GOT3 (cell line): ENCODE data around the gene RELT.

Experiments
- DNase-seq: peaks from one replicate; lab custom pipeline; 2025; ENCODE audit warnings: mixed read lengths; lab: John Stamatoyannopoulos, UW

RELT gene

GRCh38 chr11:73376160-73376802 is at the start of gene RELT:
TSS of gene RELT (plus strand) at chr11:73376399. CDS start at chr11:73389137, 12,738 bp downstream.
- peak; percentile 94 for DNase-seq

GRCh38 chr11:73326929-73327811 is 49.0 kb upstream of the RELT start:
- DNase-seq = no peak

GRCh38 chr11:73327812-73328364 is 48.3 kb upstream of the RELT start:
- DNase-seq = no peak

GRCh38 chr11:73330569-73331093 is 45.6 kb upstream of the RELT start:
- DNase-seq = no peak

- no peak for DNase-seq
These were observed 44.9 kb upstream of the RELT start for GRCh38 chr11:73331138-73331916.

- DNase-seq = no peak
These were observed 43.0 kb upstream of the RELT start for GRCh38 chr11:73333173-73333572.

- DNase-seq = no peak
These were observed 42.4 kb upstream of the RELT start for GRCh38 chr11:73333640-73334383.

GRCh38 chr11:73334384-73335203 is 41.6 kb upstream of the RELT start:
- DNase-seq = no peak

GRCh38 chr11:73335204-73335923 is 40.8 kb upstream of the RELT start:
- peak; percentile 62 for DNase-seq

- no peak for DNase-seq
These were observed 38.4 kb upstream of the RELT start for GRCh38 chr11:73337846-73338245.

GRCh38 chr11:73338279-73338678 is 37.9 kb upstream of the RELT start:
- no peak for DNase-seq

GRCh38 chr11:73340164-73340563 is 36.0 kb upstream of the RELT start:
- no peak for DNase-seq

- DNase-seq = no peak
These were observed 33.6 kb upstream of the RELT start for GRCh38 chr11:73342633-73343032.

GRCh38 chr11:73343076-73343873 is 32.9 kb upstream of the RELT start:
- DNase-seq = no peak

GRCh38 chr11:73344191-73344607 is 32.0 kb upstream of the RELT start:
- DNase-seq = no peak

- no peak for DNase-seq
These were observed 30.6 kb upstream of the RELT start for GRCh38 chr11:73345481-73346160.

- no peak for DNase-seq
These were observed 29.8 kb upstream of the RELT start for GRCh38 chr11:73346186-73346935.
